Epithelial cell of proximal tubule (primary cell): ENCODE measurements around the gene MSL3B.
"Not testable (repeated sequence)": the region's sequence is repeated elsewhere in the genome, so short reads cannot be mapped to it uniquely, and the experiment has no call there.

ENCODE experiments used
- DNase-seq: peaks from one replicate; pipeline ENCODE4 v3.0.0-alpha.2; 2011; ENCODE audit warnings: low read depth
- H3K4me3 ChIP-seq: 2 replicates; pipeline ENCODE4 v1.5.1; 2011; ENCODE audit warnings: low read depth, mild to moderate bottlenecking, low read length
- CTCF ChIP-seq: conservative IDR thresholded peaks from 2 replicates; pipeline ENCODE4 v1.5.1; 2012; ENCODE audit warnings: low read depth, mild to moderate bottlenecking, low read length

The MSL3B gene

DNA sequence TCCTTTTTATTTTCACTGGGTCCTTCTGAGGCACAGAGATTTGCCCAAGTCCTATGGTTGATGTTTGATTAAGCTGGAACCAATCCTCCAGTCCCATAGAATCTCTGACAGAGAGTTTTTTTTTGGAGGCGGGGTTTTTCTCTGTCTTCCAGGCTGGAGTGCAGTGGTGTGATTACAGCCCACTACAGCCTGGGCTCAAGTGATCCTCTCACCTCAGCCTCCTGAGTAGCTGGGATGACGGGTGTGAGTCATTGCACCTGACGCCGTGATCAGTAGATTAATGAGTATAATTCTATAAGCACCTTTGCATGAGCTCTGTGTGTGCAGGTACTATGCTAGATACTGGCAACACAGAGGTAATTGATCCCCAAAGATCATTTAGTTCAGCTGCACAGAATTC, 33.7 kb upstream of the MSL3B start:
- no peak for DNase-seq
- H3K4me3 ChIP-seq, result no peak overlapping the region
- no peak for TF ChIP-seq CTCF

- no peak for TF ChIP-seq CTCF
- no peak for DNase-seq
- no peak overlapping the region for H3K4me3 ChIP-seq
Observed at GRCh38 chr2:233901367-233901766, 33.2 kb upstream of the MSL3B start.

- not testable (repeated sequence) for DNase-seq, H3K4me3 ChIP-seq
Observed at GRCh38 chr2:233896253-233896652, 28.1 kb upstream of the MSL3B start.

- no peak for TF ChIP-seq CTCF
- DNase-seq, result no peak
Observed at GRCh38 chr2:233892793-233893192, 24.6 kb upstream of the MSL3B start.

DNA sequence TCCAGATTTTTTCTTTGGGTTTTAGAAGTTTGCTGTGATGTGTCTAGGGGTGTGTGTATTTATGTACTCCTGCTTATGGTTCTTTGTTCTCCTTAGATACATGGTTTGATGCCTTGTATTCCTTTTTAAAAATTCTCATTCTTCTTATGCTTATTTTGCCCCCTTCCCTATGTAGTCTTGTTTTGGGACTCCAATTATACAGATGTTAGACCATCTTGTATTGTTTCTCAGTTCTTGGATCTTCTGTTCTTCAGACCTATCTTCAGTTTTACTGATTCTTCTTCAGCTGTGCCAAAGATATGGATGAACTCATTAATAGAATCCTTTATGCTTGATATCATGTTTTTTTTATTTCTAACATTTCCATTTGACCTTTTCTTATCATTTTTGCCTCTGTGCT, 14.2 kb upstream of the MSL3B start:
- DNase-seq, result no peak
- no peak for TF ChIP-seq CTCF

More at GRCh38 chr2:233892793-233893192, 24.6 kb upstream of the MSL3B start:
- H3K4me3 ChIP-seq, result no peak overlapping the region

DNA sequence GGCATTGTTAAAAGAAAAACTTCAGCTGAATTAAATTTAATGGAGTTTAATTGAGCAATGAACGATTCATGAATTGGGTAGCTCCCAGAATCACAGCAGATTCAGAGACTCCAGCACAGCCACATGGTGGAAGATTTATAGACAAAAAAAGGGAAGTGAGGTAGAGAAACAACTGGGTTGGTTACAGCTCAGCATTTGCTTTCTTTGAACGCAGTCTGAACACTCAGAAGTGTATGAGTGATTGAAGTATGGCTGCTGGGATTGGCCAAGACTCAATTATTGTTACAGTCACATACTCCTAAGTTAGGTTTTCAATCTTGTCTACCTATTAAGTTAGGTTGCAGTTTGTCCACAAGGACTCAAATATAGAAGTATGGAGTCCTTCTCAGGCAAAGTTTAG, 3.9 kb upstream of the MSL3B start:
- not testable (repeated sequence) for H3K4me3 ChIP-seq, DNase-seq

More for the DNA sequence above, 14.2 kb upstream of the MSL3B start:
- no peak overlapping the region for H3K4me3 ChIP-seq

DNA sequence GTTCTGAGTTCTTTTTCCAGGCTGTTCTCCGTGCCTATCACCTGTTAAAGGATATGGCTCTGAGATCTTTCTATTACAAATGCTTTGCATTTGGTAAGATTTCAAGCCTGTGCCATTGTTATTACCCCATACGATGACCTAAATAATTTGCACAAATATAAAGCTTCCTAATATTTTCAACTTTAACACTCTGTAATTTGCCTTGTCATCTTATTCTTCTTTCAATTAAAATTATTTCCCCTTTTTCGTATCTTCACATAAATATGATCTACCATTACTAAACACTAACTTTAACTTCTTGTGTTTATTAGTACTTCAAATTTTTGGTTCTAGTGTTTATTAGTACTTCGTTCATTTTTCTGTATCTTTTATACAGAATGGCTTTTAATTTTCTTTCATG, 3.2 kb upstream of the MSL3B start:
- TF ChIP-seq CTCF, result no peak
- no peak for DNase-seq
- no peak overlapping the region for H3K4me3 ChIP-seq

- TF ChIP-seq CTCF, result no peak
- DNase-seq, result no peak
- H3K4me3 ChIP-seq, result no peak overlapping the region
Observed at GRCh38 chr2:233866479-233866878, 1.7 kb downstream of the MSL3B start.
